ENCODE data around the gene DLGAP1.
"Not testable (repeated sequence)": the region's sequence is repeated elsewhere in the genome, so short reads cannot be mapped to it uniquely, and the experiment has no call there.

DNA sequence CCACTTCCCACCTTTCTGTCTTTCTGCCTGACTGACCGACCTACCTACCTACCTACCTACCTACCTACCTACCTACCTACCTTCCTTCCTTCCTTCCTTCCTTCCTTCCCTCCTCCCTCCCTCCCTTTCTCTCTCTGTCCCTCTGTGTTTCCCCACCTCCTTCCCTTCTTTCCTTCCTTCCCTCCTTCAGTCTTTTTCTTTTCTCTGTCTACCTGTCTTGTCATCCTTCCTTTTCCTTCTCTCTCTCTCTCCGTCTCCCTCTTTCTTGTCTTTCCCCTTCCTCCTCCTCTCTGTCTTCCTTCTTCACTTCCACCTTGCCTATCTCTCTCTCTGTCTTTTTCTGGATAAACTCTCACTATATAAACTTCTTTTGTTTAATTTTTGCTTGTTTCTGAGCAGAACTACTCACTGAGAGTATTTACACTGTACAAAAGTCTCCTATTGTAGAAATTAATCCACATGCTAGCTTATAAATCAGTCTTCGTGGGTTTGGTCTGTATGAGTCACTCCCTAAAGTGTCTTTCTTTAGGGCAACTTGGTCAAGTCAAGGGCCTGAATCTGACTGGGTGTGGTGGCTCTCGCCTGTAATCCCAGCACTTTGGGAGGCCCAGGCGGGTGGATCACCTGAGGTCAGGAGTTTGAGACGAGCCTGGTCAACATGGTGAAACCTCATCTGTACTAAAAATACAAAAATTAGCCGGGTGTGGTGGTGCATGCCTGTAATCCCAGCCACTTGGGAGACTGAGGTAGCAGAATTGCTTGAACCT is 871.8 kb downstream of the DLGAP1 start:
- TF ChIP-seq, protein P1, sequence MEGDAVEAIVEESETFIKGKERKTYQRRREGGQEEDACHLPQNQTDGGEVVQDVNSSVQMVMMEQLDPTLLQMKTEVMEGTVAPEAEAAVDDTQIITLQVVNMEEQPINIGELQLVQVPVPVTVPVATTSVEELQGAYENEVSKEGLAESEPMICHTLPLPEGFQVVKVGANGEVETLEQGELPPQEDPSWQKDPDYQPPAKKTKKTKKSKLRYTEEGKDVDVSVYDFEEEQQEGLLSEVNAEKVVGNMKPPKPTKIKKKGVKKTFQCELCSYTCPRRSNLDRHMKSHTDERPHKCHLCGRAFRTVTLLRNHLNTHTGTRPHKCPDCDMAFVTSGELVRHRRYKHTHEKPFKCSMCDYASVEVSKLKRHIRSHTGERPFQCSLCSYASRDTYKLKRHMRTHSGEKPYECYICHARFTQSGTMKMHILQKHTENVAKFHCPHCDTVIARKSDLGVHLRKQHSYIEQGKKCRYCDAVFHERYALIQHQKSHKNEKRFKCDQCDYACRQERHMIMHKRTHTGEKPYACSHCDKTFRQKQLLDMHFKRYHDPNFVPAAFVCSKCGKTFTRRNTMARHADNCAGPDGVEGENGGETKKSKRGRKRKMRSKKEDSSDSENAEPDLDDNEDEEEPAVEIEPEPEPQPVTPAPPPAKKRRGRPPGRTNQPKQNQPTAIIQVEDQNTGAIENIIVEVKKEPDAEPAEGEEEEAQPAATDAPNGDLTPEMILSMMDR (IDR thresholded peaks at IDR 0.05 in 8 of 11, conservative IDR thresholded peaks at IDR 0.05 in 3 of 11) = not testable (repeated sequence)
- not testable (repeated sequence) for TF ChIP-seq POLR2A (IDR thresholded peaks at IDR 0.05)

All from spleen (tissue), 7 donors.